ENCODE results near the gene CADPS2.

CADPS2 gene

GRCh38 chr7:122403113-122403512 lies 483.1 kb downstream of the CADPS2 start:
- TF ChIP-seq CTCF (IDR thresholded peaks at IDR 0.05; ENCODE audit: low read depth, low read length, missing control alignments): no peak
- no peak for DNase-seq (ENCODE audit: extremely low read depth, low read depth)
- H3K4me3 ChIP-seq (replicated peaks; ENCODE audit: low read depth, low read length): no peak overlapping the region

- no peak for TF ChIP-seq CTCF (IDR thresholded peaks at IDR 0.05; ENCODE audit: low read depth, low read length, missing control alignments)
- H3K4me3 ChIP-seq (replicated peaks; ENCODE audit: low read depth, low read length): no peak overlapping the region
- DNase-seq (ENCODE audit: extremely low read depth, low read depth): no peak
Observed at GRCh38 chr7:122402235-122402634, 484.0 kb downstream of the CADPS2 start.

GRCh38 chr7:122397381-122397780 lies 488.9 kb downstream of the CADPS2 start:
- no peak overlapping the region for H3K4me3 ChIP-seq (replicated peaks; ENCODE audit: low read depth, low read length)
- TF ChIP-seq CTCF (IDR thresholded peaks at IDR 0.05; ENCODE audit: low read depth, low read length, missing control alignments): no peak
- no peak for DNase-seq (ENCODE audit: extremely low read depth, low read depth)

- no peak overlapping the region for H3K4me3 ChIP-seq (replicated peaks; ENCODE audit: low read depth, low read length)
- no peak for DNase-seq (ENCODE audit: extremely low read depth, low read depth)
- TF ChIP-seq CTCF (IDR thresholded peaks at IDR 0.05; ENCODE audit: low read depth, low read length, missing control alignments): no peak
Observed at GRCh38 chr7:122394512-122394911, 491.7 kb downstream of the CADPS2 start.

- no peak for TF ChIP-seq CTCF (IDR thresholded peaks at IDR 0.05; ENCODE audit: low read depth, low read length, missing control alignments)
- DNase-seq (ENCODE audit: extremely low read depth, low read depth): no peak
- no peak overlapping the region for H3K4me3 ChIP-seq (replicated peaks; ENCODE audit: low read depth, low read length)
Observed at GRCh38 chr7:122384528-122384927, 501.7 kb downstream of the CADPS2 start.

GRCh38 chr7:122383934-122384333 lies 502.3 kb downstream of the CADPS2 start:
- H3K4me3 ChIP-seq (replicated peaks; ENCODE audit: low read depth, low read length): no peak overlapping the region
- no peak for DNase-seq (ENCODE audit: extremely low read depth, low read depth)
- TF ChIP-seq CTCF (IDR thresholded peaks at IDR 0.05; ENCODE audit: low read depth, low read length, missing control alignments): no peak

GRCh38 chr7:122380992-122381391 lies 505.3 kb downstream of the CADPS2 start:
- no peak for TF ChIP-seq CTCF (IDR thresholded peaks at IDR 0.05; ENCODE audit: low read depth, low read length, missing control alignments)
- no peak for DNase-seq (ENCODE audit: extremely low read depth, low read depth)
- H3K4me3 ChIP-seq (replicated peaks; ENCODE audit: low read depth, low read length): no peak overlapping the region
